PC-3 (cell line): Measurements from ENCODE around the gene HOXD4. TPM values are rescaled to one million over a fixed set of nuclear protein-coding genes. Genes with fewer than 3 reads are reported as not detected.

Source experiments
- ATAC-seq: fragments of 200-7000 bp; cut with Tn5 transposase; 2 replicates; pipeline ENCODE4 v1.9.1; 2020; ENCODE audit warnings: mild to moderate bottlenecking, moderate library complexity
- BruUV-seq: library from RNA; stranded (reverse); fragments of 400-500 nt; replicated peaks from 2 replicates; lab custom pipeline; 2021; lab: Mats Ljungman, UMichigan
- CTCF ChIA-PET: fragments of 300-600 bp; sonication (Branson Sonifier 250); formaldehyde crosslinking; loops from one replicate; lab custom pipeline; 2022; ENCODE audit warnings: antibody characterized with exemption; lab: Charles Lee
- POLR2A ChIA-PET: fragments of 300-600 bp; sonication (Branson Sonifier 250); formaldehyde crosslinking; loops from one replicate; lab custom pipeline; 2022; ENCODE audit warnings: antibody characterized with exemption; ENCODE audit not compliant: unreplicated experiment; lab: Charles Lee
- DNase-seq: peaks from one replicate; pipeline ENCODE4 v3.0.0-alpha.2; 2015
- H2AFZ ChIP-seq: fragments of 300-600 bp; sonication (generic); 2 replicates; pipeline ENCODE4 v1.6.0; 2016; ENCODE audit warnings: antibody characterized with exemption, low read length
- H3F3A ChIP-seq: fragments of 300-600 bp; sonication (generic); one replicate; pipeline ENCODE4 v1.6.0; 2017; ENCODE audit warnings: antibody characterized with exemption, low read length, control low read depth, mild to moderate bottlenecking; ENCODE audit not compliant: unreplicated experiment
- H3K27ac ChIP-seq: fragments of 300-600 bp; sonication (generic); 2 replicates; pipeline ENCODE4 v1.5.1; 2016; ENCODE audit warnings: mild to moderate bottlenecking, low read length
- H3K27me3 ChIP-seq: fragments of 300-600 bp; sonication (generic); 2 replicates; pipeline ENCODE4 v1.6.1; 2016; ENCODE audit warnings: low read length, mixed read lengths
- H3K36me3 ChIP-seq: fragments of 300-600 bp; sonication (generic); 2 replicates; pipeline ENCODE4 v1.6.1; 2016; ENCODE audit warnings: low read depth, mixed run types, low read length, mixed read lengths
- H3K4me1 ChIP-seq: fragments of 300-600 bp; sonication (generic); 2 replicates; pipeline ENCODE4 v1.5.1; 2016; ENCODE audit warnings: low read length; ENCODE audit not compliant: insufficient read depth
- H3K4me2 ChIP-seq: fragments of 300-600 bp; sonication (generic); 2 replicates; pipeline ENCODE4 v1.6.0; 2016; ENCODE audit warnings: low read length
- H3K4me3 ChIP-seq: fragments of 300-600 bp; sonication (generic); 2 replicates; pipeline ENCODE4 v1.5.1; 2016; ENCODE audit warnings: mild to moderate bottlenecking, low read length, mixed read lengths
- H3K79me2 ChIP-seq: fragments of 300-600 bp; sonication (generic); 2 replicates; pipeline ENCODE4 v1.6.1; 2017; ENCODE audit warnings: low read length, mixed read lengths
- H3K9ac ChIP-seq: fragments of 300-600 bp; sonication (generic); 2 replicates; pipeline ENCODE4 v1.6.0; 2016; ENCODE audit warnings: mild to moderate bottlenecking, low read length
- H3K9me2 ChIP-seq: fragments of 300-600 bp; sonication (generic); replicated peaks from 2 replicates; pipeline ENCODE4 v1.6.1; 2016; ENCODE audit warnings: mixed run types, low read length, mixed read lengths
- H3K9me3 ChIP-seq: fragments of 300-600 bp; sonication (generic); 2 replicates; pipeline ENCODE4 v1.6.1; 2016; ENCODE audit warnings: low read length, mixed read lengths
- H4K20me1 ChIP-seq: fragments of 300-600 bp; sonication (generic); 2 replicates; pipeline ENCODE4 v1.6.1; 2016; ENCODE audit warnings: low read length, mixed read lengths
- EZH2 ChIP-seq: fragments of 300-600 bp; sonication (generic); IDR thresholded peaks from one replicate; pipeline ENCODE4 v1.6.1; 2017; ENCODE audit warnings: antibody characterized with exemption, mild to moderate bottlenecking, low read length; ENCODE audit not compliant: unreplicated experiment
- EZH2phosphoT487 ChIP-seq: fragments of 300-600 bp; sonication (generic); IDR thresholded peaks from 2 replicates; pipeline ENCODE4 v1.6.1; 2018; ENCODE audit warnings: mild to moderate bottlenecking, antibody characterized with exemption, low read length, borderline replicate concordance
- intact Hi-C: fragments of 100-400 bp; cut with micrococcal nuclease; formaldehyde crosslinking; loops from 2 replicates; pipeline ENCODE4 v1.9.0; 2023
- total RNA-seq: library from RNA; depleted of rRNA; stranded (reverse); fragments of >200 nt; gene quantifications from 2 replicates; pipeline ENCODE4 v1.2.3, GENCODE V29; 2014
- TF ChIP-seq, protein P1 (sequence below): fragments of 300-600 bp; sonication (generic); conservative IDR thresholded peaks from 2 replicates; pipeline ENCODE4 v1.5.1; 2017; ENCODE audit warnings: antibody characterized with exemption, low read depth, mild to moderate bottlenecking, low read length

Gene HOXD4
- total RNA-seq, 1 experiment from 2014 or later: 0.29 TPM

DNA sequence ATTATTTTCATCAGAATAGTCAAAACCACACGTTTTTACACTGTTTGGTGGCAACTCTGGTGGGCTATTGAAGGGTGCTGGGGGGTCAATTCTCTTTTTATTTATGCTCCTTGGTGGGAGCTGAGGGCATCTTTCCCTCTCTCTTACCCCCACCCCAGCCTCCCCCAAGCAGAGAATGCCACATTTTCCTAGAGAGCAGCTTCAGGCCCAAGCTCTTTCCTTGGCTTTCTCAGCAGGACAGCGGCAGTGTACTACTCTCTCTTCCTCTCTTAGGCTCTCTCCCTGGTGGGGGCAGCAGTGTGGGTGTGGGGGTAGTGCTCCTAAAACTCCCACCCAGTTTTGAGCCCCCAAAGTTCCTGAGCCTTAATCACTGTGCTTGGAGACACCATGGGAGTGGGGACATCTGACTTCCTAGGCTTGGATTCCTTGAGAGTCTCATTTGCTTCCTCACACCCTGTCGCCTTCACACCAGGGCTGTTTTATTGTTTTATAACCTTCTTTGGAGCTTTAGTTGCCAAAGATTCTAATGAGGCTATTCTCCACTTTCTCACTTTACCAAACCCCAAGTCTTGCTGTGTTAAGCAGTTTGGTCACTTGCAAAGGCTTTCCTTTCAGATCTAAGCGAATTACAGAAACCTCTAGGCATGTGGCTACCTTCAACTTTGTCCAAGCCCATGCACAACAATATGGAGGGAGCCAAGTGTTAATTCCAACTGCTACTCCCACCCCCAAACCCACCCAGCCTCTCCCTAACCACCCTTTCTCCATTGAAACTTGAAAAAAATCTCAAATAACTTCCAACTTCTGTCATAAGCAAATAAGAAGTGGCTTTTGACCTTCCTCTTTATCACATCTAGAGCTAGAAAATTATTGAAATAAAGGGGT is 6.0 kb upstream of the HOXD4 start:
- Histone ChIP-seq H3K9ac (no peak overlapping the region), H4K20me1 (no peaks in the 10 kb centered on the region), H3K9me2 (no peaks in the 10 kb centered on the region), H3K27me3 (no peaks in the 10 kb centered on the region), H3K27ac (no peak overlapping the region), H2AFZ (no peak overlapping the region), H3K4me2 (no peak overlapping the region), H3K9me3 (no peaks in the 10 kb centered on the region), H3K4me1 (no peaks in the 10 kb centered on the region), H3K79me2 (no peaks in the 10 kb centered on the region), H3K4me3 (no peak overlapping the region), H3K36me3 (no peaks in the 10 kb centered on the region), H3F3A (no peaks in the 10 kb centered on the region)
- ATAC-seq: no peak
- intact Hi-C loops: no loop called here
- ChIA-PET CTCF (no interaction called here), POLR2A (no interaction called here)
- TF ChIP-seq, protein P1, sequence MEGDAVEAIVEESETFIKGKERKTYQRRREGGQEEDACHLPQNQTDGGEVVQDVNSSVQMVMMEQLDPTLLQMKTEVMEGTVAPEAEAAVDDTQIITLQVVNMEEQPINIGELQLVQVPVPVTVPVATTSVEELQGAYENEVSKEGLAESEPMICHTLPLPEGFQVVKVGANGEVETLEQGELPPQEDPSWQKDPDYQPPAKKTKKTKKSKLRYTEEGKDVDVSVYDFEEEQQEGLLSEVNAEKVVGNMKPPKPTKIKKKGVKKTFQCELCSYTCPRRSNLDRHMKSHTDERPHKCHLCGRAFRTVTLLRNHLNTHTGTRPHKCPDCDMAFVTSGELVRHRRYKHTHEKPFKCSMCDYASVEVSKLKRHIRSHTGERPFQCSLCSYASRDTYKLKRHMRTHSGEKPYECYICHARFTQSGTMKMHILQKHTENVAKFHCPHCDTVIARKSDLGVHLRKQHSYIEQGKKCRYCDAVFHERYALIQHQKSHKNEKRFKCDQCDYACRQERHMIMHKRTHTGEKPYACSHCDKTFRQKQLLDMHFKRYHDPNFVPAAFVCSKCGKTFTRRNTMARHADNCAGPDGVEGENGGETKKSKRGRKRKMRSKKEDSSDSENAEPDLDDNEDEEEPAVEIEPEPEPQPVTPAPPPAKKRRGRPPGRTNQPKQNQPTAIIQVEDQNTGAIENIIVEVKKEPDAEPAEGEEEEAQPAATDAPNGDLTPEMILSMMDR: no peak
- no peak for TF ChIP-seq EZH2
- no peak for DNase-seq
- no TSS peak for BruUV-seq

DNA sequence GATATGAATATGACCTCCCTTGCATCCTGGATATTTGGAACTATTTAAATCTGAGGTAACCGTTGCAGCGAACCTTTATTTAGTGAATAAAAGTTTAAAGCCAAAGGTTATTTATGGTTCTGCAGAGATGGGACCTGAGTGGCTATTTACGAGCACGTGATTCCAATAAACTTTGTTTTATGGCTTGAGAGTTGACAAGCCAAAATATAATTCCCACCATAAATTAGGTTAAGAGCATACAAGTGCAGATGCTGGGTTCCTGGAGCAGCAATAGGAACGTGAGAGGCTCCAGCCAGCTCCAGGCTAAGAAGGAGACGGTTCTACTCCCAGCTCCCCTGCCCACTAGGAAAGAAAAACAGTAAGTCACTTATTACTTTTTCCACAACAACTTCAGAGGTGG is 5.2 kb upstream of the HOXD4 start:
- ChIA-PET POLR2A (no interaction called here), CTCF (interaction anchor here (0.5 kb wide), 1 partner anchor 9 kb away, joined by 4 read pairs; no protein-coding TSS in a partner anchor)
- no peak overlapping the region for H3K27ac ChIP-seq
- H3K4me3 ChIP-seq: no peak overlapping the region
- intact Hi-C loops: no loop called here
- no peak overlapping the region for H3K4me2 ChIP-seq
- no peaks in the 10 kb centered on the region for H3K9me2 ChIP-seq
- no peaks in the 10 kb centered on the region for H4K20me1 ChIP-seq
- H3K9me3 ChIP-seq: no peaks in the 10 kb centered on the region
- no peaks in the 10 kb centered on the region for H3K27me3 ChIP-seq
- no peak for ATAC-seq
- H2AFZ ChIP-seq: no peak overlapping the region
- BruUV-seq: no TSS peak
- no peaks in the 10 kb centered on the region for H3K79me2 ChIP-seq
- no peaks in the 10 kb centered on the region for H3F3A ChIP-seq
- TF ChIP-seq, protein P1: no peak
- TF ChIP-seq EZH2phosphoT487 (no peak), EZH2 (no peak)
- H3K9ac ChIP-seq: no peak overlapping the region
- no peaks in the 10 kb centered on the region for H3K4me1 ChIP-seq
- no peaks in the 10 kb centered on the region for H3K36me3 ChIP-seq
- DNase-seq: no peak

DNA sequence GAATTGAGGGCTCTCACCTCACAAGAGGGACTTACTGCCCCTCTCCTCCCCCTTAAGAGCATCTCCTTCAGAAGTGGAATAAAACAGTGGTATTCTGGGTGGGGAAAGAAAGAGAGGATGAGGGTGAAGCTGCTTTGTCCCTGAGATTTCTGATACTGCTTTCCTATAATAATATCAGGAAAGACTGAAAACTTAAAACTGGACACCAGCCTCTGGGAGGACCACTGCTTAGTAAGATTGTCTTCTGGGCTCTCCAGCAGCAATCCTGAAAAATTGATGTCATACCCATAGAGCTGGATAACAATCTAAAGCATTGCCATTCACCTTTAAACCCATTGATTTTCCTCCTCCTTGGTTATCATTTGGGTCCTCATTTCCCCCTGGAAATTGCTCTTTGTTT is 4.7 kb upstream of the HOXD4 start:
- no peak overlapping the region for H3K9ac ChIP-seq
- intact Hi-C loops: no loop called here
- BruUV-seq: no TSS peak
- no peak overlapping the region for H3K27ac ChIP-seq
- ChIA-PET POLR2A (no interaction called here), CTCF (interaction anchor here (0.5 kb wide), 1 partner anchor 8 kb away, joined by 4 read pairs; no protein-coding TSS in a partner anchor)
- H3K9me3 ChIP-seq: no peaks in the 10 kb centered on the region
- H3K9me2 ChIP-seq: no peaks in the 10 kb centered on the region
- no peak for ATAC-seq
- DNase-seq: no peak
- H3K79me2 ChIP-seq: no peaks in the 10 kb centered on the region
- no peaks in the 10 kb centered on the region for H3K27me3 ChIP-seq
- no peaks in the 10 kb centered on the region for H3F3A ChIP-seq
- H3K4me1 ChIP-seq: no peaks in the 10 kb centered on the region
- H3K36me3 ChIP-seq: no peaks in the 10 kb centered on the region
- TF ChIP-seq EZH2 (no peak), EZH2phosphoT487 (no peak)
- TF ChIP-seq, protein P1: no peak
- no peak overlapping the region for H3K4me3 ChIP-seq
- H2AFZ ChIP-seq: no peak overlapping the region
- H3K4me2 ChIP-seq: no peak overlapping the region
- no peaks in the 10 kb centered on the region for H4K20me1 ChIP-seq
